ENCODE data around the gene ATL3.
"Not testable (repeated sequence)": the region's sequence is repeated elsewhere in the genome, so short reads cannot be mapped to it uniquely, and the experiment has no call there.

- TF ChIP-seq CTCF (conservative IDR thresholded peaks at IDR 0.05 in 1 of 2, IDR thresholded peaks at IDR 0.05 in 1 of 2; ENCODE audit: extremely low read depth in 1 of 2, insufficient read depth in 1 of 2, low read depth in 1 of 2, low read length in 2 of 2); EZH2 (IDR thresholded peaks at IDR 0.05; ENCODE audit: borderline replicate concordance, low read length): not testable (repeated sequence)
Observed at GRCh38 chr11:63578882-63579281, 92.3 kb downstream of the ATL3 start.
